HG03103 (cell line): Measurements from ENCODE around the gene MAMSTR.

Experiments used
- ATAC-seq: cut with Tn5 transposase; IDR thresholded peaks from one replicate; pipeline ENCODE4 v1.9.1; 2021; ENCODE audit warnings: low read depth; ENCODE audit not compliant: unreplicated experiment

The MAMSTR gene

DNA sequence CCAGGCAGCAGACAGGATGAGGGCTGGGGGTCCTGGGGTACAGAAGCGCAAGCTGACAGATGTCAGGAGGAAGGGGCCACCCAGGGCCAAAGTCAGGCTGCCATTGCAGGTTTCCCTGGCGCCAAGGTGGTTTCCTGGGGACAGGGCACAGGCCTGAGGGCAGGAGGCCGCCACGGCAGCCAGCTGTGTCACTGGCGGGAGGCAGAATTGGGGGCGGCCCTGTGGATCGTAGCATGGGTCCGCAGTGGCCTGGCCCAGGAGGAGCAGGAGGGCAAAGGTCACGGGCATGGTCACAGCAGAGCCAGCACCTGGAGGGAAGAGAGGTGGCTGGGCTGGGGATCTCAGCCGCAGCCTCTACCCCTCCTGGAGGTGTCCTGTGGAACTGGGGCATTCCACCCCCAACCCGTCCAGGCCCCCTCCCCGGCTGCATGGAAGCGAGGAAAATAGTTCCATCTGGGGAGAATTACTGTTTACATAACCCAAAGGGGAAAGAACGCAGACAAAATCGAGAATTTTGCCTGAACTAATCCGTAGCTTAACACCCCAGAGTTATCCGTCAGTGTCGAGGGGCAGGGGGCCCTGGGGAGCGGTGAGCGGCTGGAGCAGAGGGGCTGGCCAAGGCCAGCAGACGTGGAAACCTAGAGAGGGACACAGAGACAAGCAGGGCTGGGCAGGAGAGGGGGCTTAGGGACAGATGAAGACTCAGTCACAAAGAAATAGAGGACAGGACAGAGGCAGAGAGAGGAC is 48.7 kb downstream of the MAMSTR start:
- no peak for ATAC-seq

GRCh38 chr19:48669903-48670668 is 49.4 kb downstream of the MAMSTR start:
- no peak for ATAC-seq

DNA sequence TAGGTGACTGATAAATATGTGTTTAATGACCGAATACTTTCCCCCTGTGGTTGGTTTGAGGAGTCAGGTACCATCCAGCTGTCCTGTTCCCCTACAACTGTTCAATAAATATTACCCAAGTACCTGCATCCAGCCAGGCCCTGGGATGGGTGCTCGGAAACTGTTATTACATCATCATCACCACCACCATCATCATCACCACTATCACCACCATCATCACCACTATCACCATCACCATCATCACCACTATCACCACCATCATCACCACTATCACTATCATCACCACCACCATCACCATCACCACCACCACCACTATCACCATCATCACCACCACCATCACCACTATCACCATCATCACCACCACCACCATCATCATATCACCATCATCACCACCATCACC is 50.8 kb downstream of the MAMSTR start:
- no peak for ATAC-seq

DNA sequence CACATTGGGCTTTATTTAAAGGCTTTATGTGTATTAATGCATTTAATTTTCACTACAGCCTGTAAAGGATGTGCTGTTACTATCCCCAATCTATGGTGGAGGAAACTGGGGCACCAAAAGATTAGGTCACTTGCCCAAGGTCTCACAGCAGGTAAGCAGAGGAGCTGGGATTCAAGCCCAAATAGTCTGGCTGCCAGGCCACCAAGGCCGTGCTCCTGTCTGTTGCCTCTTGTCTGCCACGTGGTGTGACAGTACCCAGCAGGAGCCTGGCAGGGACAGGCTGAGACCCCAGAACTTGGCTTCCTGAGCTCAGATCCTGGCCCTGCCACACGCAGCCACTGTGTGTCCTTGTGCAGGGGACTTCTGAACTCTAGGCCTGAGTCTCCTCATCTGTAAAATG is 51.2 kb downstream of the MAMSTR start:
- ATAC-seq: no peak

GRCh38 chr19:48665786-48666185 is 53.7 kb downstream of the MAMSTR start:
- ATAC-seq: no peak

DNA sequence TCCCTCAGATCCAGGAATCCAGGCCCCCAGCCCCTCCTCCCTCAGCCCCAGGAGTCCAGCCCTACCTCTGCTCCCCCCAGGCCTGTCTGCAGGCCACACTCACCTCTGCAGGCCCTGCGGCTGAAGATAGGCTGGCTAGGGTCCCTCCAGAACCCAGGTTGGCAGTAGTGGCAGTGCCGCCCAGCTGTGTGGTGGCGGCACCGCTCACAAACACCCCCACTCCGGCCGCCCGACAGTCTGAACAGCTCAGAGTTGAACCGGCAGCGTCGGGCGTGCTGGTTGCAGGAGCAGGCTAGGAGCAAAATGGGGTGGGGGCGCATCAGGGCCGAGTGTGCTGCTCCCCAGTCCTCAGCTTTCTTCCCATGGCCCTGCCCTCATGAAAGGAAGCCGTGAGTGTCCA is 55.0 kb downstream of the MAMSTR start:
- ATAC-seq: no peak

DNA sequence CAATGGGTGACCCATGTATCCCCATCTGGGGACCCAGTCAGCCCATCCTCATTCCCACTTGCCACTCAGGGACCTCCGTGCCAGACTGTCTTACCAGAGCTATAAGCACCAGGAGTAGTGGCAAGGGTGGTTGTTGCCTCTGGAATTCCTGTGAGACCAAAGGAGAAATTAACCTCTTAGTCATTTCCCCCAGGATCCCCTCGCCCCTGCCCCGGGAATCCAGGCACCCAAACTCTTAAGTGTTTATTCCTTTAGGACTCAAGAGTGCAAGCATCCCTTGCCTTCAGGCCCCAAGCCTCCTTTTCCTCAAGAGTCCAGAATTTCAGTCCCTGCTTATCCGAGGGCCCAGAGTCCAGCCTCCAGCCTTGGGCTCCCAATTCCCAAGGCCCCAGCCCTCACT is 55.9 kb downstream of the MAMSTR start:
- ATAC-seq: no peak
